HepG2 (cell line): ENCODE measurements around the gene USP36.

Source experiments
- ARHGAP35 ChIP-seq: sonication (generic); formaldehyde crosslinking; IDR thresholded peaks from 2 replicates; pipeline ENCODE4 v1.9.0; 2022; ENCODE audit warnings: mild to moderate bottlenecking, inconsistent platforms, moderate library complexity, missing genetic modification reagents, borderline replicate concordance
- EZH2 ChIP-seq: conservative IDR thresholded peaks from 2 replicates; pipeline ENCODE4 v1.6.1; 2012; ENCODE audit warnings: mild to moderate bottlenecking, low read depth, low read length, moderate library complexity
- GFI1 ChIP-seq: sonication (generic); formaldehyde crosslinking; IDR thresholded peaks from 2 replicates; pipeline ENCODE4 v1.5.0; 2020; ENCODE audit warnings: missing genetic modification reagents, mild to moderate bottlenecking, borderline replicate concordance
- HES4 ChIP-seq: sonication (generic); formaldehyde crosslinking; IDR thresholded peaks from 2 replicates; pipeline ENCODE4 v1.9.0; 2021; ENCODE audit warnings: mild to moderate bottlenecking, missing genetic modification reagents, borderline replicate concordance
- KAT8 ChIP-seq: IDR thresholded peaks from 2 replicates; pipeline ENCODE4 v1.6.1; 2016; ENCODE audit warnings: missing genetic modification reagents, missing compliant biosample characterization
- MYC ChIP-seq: sonication (generic); formaldehyde crosslinking; IDR thresholded peaks from 2 replicates; pipeline ENCODE4 v1.9.0; 2021; ENCODE audit warnings: missing genetic modification reagents, borderline replicate concordance
- ZNF605 ChIP-seq: sonication (generic); formaldehyde crosslinking; IDR thresholded peaks from 2 replicates; pipeline ENCODE4 v1.8.0; 2022; ENCODE audit warnings: mild to moderate bottlenecking, missing genetic modification reagents
- ZNF652 ChIP-seq: IDR thresholded peaks from 2 replicates; pipeline ENCODE4 v1.6.1; 2016; ENCODE audit warnings: low read depth, borderline replicate concordance
- ZNF737 ChIP-seq: sonication (generic); formaldehyde crosslinking; IDR thresholded peaks from 2 replicates; pipeline ENCODE4 v1.5.0; 2020; ENCODE audit warnings: missing genetic modification reagents, mild to moderate bottlenecking, borderline replicate concordance
- TF ChIP-seq, protein P1 (sequence below): sonication (generic); formaldehyde crosslinking; IDR thresholded peaks from 2 replicates; pipeline ENCODE4 v1.5.1; 2020; ENCODE audit warnings: mild to moderate bottlenecking, missing genetic modification reagents
- TF ChIP-seq, protein P2 (sequence below): sonication (generic); formaldehyde crosslinking; IDR thresholded peaks from 2 replicates; pipeline ENCODE4 v1.5.0; 2020; ENCODE audit warnings: mild to moderate bottlenecking, missing genetic modification reagents, moderate library complexity
- TF ChIP-seq, protein P3 (sequence below): sonication (generic); formaldehyde crosslinking; IDR thresholded peaks from 2 replicates; pipeline ENCODE4 v1.8.0; 2022; ENCODE audit warnings: mild to moderate bottlenecking, missing genetic modification reagents, borderline replicate concordance

DNA sequence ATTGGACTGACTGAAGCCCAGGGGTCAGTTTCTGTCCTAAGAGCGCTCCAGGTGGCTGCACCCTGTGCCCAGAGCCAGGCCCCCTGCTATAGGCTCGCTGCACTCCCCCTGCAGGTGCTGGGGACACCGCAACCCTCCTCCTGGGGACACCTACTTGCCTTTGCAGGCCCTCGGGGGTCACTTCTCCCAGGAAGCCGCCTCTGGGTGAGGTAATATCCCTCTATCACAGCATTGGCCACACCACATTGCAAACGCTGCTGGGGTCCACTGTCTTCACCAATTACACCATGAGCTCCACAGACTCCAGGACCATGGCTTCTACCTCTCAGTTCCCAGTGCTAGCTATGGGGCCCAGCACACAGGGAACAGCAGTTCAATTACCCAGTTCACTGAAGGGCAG, 14.9 kb downstream of the USP36 start:
- TF ChIP-seq EZH2, result no peak
- no peak for TF ChIP-seq HES4 (CRISPR knock-in tag)
- no peak for TF ChIP-seq ZNF737 (CRISPR knock-in tag)
- TF ChIP-seq MYC (CRISPR knock-in tag), result no peak
- TF ChIP-seq, protein P1, sequence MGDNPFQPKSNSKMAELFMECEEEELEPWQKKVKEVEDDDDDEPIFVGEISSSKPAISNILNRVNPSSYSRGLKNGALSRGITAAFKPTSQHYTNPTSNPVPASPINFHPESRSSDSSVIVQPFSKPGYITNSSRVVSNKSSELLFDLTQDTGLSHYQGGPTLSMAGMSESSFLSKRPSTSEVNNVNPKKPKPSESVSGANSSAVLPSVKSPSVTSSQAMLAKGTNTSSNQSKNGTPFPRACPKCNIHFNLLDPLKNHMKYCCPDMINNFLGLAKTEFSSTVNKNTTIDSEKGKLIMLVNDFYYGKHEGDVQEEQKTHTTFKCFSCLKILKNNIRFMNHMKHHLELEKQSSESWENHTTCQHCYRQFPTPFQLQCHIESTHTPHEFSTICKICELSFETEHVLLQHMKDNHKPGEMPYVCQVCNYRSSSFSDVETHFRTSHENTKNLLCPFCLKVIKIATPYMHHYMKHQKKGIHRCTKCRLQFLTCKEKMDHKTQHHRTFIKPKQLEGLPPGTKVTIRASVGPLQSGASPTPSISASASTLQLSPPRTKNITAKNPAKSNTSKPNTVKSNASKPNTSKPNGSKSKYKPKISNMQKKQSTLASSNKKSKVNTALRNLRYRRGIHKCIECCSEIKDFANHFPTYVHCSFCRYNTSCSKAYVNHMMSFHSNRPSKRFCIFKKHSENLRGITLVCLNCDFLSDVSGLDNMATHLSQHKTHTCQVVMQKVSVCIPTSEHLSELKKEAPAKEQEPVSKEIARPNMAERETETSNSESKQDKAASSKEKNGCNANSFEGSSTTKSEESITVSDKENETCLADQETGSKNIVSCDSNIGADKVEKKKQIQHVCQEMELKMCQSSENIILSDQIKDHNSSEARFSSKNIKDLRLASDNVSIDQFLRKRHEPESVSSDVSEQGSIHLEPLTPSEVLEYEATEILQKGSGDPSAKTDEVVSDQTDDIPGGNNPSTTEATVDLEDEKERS, result no peak
- no peak for TF ChIP-seq GFI1 (CRISPR knock-in tag)
- TF ChIP-seq, protein P2, sequence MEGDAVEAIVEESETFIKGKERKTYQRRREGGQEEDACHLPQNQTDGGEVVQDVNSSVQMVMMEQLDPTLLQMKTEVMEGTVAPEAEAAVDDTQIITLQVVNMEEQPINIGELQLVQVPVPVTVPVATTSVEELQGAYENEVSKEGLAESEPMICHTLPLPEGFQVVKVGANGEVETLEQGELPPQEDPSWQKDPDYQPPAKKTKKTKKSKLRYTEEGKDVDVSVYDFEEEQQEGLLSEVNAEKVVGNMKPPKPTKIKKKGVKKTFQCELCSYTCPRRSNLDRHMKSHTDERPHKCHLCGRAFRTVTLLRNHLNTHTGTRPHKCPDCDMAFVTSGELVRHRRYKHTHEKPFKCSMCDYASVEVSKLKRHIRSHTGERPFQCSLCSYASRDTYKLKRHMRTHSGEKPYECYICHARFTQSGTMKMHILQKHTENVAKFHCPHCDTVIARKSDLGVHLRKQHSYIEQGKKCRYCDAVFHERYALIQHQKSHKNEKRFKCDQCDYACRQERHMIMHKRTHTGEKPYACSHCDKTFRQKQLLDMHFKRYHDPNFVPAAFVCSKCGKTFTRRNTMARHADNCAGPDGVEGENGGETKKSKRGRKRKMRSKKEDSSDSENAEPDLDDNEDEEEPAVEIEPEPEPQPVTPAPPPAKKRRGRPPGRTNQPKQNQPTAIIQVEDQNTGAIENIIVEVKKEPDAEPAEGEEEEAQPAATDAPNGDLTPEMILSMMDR (CRISPR knock-in tag), result no peak
- TF ChIP-seq, protein P3, sequence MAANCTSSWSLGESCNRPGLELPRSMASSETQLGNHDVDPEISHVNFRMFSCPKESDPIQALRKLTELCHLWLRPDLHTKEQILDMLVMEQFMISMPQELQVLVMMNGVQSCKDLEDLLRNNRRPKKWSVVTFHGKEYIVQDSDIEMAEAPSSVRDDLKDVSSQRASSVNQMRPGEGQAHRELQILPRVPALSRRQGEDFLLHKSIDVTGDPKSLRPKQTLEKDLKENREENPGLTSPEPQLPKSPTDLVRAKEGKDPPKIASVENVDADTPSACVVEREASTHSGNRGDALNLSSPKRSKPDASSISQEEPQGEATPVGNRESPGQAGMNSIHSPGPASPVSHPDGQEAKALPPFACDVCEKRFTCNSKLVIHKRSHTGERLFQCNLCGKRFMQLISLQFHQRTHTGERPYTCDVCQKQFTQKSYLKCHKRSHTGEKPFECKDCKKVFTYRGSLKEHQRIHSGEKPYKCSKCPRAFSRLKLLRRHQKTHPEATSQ (CRISPR knock-in tag), result no peak
- no peak for TF ChIP-seq ARHGAP35
- TF ChIP-seq KAT8 (CRISPR knock-in tag), result no peak
- no peak for TF ChIP-seq ZNF605
- no peak for TF ChIP-seq ZNF652 (CRISPR knock-in tag)
